ENCODE measurements around the gene PAGE5. TPM values are rescaled to one million over a fixed set of nuclear protein-coding genes. Genes with fewer than 3 reads are reported as not detected.

The PAGE5 gene, protein sequence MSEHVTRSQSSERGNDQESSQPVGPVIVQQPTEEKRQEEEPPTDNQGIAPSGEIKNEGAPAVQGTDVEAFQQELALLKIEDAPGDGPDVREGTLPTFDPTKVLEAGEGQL
- polyA plus RNA-seq (2013, experiment 1 of 2; ENCODE audit: insufficient read length): not detected
- polyA plus RNA-seq (2013, experiment 2 of 2; ENCODE audit: insufficient read length): not detected

DNA sequence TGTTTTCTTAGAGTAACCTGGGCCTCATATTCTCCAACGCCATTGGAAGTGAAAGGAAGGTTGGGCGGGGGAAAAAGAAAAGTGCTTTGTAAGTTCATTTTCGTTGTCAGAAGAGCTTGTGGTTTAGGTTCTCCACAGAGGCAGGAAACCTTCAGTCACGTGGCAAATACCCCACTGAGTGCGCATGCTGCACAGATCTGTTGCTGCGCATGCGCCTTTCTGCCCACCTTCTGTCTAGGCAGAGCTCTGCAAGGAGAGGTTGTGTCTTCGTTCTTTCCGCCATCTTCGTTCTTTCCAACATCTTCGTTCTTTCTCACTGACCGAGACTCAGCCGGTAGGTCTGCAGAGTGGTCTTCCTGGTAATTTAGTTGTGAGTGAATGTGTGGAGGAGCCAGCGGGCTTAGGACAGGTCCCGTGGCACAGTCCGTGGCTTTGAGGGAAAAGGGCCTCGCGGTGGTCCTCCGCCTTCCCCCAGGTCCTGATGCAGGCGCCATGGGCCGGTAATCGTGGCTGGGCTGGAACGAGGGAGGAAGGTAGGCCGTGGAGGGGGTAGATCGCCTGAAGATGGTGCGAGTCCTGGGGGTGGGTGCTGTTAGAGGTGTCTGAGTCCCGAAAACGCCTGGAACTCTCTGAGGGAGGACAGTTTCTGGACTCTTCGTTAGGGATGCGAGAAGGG is at the start of gene PAGE5:
Gene PAGE5, plus strand, starts transcription at position 228 of the 676 bp plus-strand sequence. CDS start 1,037 bp downstream, outside the sequence.
- no peak for DNase-seq

DNA sequence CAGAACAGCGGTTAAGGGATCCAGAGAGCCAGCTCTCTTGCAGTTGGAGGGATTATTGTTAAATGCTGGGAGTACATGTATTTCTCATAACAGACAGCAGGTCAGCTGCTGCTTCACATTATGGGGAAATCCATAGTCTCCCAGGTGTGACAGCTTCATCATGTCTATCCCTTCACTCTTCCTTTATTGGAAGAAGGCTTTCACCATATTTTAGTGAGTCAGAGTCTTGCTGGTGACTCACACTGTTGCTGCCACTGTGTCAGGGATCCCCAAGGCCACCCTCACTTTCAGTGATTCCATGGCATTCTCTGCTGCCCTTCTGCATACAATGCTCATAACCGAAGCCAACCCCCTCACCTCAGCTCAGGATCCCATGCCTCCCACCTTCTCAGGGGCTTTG is 32.9 kb upstream of the PAGE5 start:
- no peak for DNase-seq

DNA sequence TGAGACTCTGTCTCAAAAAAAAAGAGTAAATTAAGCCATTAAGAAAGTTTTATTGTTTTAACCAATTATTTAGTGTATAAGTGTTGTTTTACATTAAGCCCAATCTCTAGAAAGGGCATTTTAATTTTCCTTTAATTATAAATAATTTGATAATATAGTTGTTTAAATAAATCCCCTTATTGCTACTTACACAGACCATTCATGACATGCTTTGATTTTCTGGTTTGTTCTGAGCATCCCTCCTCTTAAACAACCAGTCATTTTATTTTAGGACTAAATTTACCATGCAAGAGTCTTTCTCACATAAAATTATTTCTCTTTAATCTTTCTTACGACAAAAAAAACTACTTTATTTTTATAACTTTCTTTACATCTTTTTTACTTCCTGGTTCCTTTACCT is 23.5 kb upstream of the PAGE5 start:
- DNase-seq: no peak

DNA sequence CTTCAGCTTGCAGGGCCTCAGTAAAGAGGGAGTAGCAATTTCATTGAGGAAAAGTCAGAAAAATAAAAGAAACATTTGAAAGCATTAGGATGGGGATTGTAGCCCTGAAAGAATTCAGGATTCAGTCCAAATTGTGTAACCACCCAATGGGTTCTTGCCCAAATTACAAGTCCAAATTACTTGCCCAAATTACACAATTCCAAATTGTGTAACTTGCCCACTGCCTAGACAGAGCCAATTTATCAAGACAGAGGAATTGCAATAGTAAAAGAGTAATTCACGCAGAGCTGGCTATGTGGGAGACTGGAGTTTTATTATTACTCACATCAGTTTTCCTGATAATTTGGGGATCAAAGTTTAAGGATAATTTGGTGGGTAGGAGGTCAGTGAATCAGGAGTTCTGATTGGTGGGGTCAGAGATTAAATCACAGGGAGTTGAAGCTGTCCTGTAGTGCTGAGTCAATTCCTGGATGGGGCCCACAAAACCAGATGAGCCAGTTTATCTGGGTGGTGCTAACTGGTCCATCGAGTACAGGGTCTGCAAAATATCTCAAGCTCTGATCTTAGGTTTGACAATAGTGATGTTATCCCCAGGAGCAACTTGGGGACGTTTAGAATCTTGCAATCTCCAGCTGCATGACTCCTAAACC is 18.1 kb upstream of the PAGE5 start:
- no peak for DNase-seq

DNA sequence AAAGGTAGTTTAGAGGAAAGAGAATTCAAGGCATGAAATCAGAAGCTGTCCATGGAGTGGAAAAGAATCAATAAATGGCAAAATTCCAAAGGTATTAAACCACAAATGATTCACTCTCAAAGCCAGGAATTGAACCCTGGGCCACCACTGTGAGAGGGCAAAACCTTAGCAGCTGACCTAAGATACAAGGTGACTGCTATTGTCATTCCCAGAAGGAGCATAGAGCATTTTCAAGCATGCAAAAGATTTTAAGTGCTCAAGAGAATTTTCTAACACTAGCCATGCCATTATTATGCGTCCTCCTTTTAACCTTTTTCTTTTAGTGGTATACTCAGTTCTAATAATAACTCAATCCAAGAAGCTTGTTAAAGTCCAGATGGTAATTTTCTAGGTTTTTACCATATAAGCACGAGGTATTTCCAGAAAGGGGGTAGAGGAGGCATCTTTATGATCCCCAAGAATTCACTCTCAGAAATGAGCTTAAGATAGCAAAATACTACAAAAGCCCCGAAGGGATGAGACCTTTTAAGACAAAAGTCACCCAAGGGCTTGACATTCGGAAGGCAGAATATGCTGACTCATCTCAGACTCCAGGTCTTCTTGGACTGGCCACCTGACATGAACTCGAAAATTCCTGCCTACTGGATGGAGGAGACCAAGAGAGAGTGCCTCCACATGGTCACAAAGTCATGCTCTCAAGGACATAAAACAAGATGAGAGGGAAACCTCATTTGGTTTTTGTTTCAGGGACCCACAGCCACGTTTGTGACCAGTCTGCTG is 13.8 kb upstream of the PAGE5 start:
- no peak for DNase-seq

DNA sequence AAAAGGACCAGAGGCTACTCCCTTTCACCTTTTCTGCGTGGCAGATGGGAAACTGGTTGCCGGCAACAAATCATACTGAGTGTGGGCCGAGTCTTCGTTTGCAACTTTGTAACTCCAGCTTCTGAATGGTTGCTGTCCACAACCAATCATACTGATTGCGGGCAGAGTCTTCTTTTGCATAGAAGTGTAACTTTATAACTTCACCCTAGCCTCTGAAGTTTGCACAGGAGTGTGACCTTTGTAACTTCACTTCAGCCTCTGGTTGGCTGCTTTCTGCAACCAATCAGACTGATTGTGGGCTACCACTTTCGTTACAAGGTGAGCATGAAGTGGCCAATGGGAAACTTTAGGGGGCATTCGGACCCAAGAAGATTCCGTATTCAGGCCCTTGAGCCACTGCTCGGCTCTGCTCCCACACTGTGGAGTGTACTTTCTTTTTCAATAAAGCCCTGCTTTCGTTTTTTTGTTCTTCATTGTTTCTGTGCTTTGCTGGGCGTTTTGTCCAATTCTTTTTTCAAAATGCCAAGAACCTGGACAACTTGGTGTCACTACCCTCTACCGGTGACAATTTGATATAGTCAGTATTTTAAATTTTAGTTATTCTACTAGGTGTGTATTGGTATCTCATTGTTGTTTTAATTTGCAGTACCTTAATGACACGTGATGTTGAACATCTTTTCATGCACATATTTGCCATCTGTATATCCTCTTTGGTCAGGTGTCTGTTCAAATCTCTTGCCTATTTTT is 9.0 kb upstream of the PAGE5 start:
- DNase-seq: no peak

DNA sequence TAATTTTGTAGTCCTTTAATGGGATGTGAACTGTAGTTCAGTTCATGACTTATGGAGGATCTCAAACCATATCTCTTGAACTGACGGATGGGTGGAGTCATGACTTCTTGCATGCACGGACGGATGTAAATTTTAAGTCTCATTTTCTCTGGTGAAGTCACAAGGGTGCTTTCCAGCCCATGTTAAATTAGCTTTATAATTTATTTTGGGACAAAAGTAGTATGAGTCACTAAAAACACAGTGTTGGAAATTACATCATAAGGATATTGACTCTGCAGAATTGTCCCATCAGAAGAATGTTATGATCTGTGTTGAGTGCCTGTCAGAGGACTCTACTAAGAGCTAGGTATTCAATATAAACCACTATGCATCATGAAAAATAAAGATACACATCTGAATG is 6.8 kb upstream of the PAGE5 start:
- DNase-seq: no peak

DNA sequence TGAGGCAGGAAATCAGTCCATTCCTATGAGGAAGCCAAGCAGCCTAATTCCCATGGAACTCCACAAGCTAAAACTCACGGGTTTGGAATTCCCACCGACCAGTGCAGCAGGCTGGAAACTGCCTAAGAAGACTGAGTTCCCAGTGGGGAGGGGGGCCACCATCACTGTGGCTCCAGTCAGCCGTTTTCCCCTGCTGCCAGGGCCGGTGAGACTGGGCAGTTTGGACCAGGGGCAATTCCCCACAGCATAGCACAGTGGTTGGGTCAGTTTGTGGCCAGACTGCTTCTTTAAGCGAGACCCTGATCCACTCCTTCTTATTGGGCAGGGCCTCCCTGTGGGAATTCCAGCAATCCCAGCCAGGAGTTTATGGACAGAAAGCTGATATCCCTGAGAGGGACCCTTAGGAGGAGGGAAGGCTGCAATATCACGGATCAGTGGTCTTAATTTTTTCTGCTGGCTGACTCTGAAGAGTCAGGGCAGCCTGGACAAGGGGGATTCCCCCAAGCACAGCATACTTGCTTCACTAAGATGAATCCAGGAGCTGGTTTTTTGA is 20.7 kb downstream of the PAGE5 start:
- DNase-seq: no peak

DNA sequence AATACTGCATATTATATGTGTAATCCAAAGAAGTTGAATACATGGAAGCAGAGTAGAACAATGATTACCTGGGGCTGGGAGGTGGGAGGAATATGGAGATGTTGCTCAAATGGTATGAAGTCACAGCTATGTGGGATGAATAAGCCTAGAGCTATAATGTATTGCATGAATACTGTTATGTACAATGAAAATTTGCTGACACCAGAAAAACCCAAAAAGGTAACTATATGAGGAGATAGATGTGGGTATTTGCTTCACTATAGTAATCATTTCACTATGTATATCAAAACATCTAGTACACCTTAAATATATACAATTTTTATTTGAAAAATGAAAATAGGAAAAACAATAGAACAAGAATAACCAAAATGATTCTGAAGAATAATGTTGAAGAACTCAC is 33.4 kb downstream of the PAGE5 start:
- no peak for DNase-seq

DNA sequence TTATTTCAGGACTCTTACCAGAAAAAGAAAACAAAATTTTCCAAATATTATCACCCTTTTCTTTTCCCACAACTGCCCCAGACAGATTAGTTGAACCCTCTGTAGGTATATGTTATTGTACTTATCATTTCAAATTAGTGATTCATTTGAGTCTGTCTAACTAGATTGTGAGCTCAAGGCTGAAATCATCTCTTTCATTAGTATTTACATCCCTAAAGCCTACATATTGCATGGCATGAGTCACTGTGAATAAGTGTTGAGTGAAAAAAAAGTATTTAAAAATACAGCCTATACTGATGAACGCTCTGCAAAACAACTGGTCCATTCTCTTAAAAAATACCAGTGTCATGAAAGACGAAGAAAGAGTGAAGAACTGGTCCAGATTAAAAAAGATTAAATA is 40.7 kb downstream of the PAGE5 start:
- no peak for DNase-seq

DNA sequence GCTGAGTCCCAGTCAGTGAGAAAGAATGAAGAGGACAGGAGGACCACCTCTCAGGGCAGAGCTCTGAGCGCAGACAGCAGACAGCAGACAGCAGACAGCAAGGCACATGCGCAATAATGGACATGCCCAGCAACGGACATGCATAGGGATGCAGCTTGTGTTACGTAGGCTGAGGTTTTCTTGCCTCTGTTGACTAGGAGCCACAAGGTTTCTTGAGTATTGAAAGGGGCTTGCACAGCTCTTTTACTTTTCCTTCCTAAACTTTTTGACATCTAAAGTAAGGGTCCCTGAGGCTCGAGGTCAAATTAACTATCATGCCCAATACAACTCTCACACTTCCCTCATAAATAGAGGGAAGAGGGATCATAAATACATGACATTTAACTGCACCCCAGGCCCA is 44.7 kb downstream of the PAGE5 start, which contains the start of gene PAGE3:
Gene PAGE3, minus strand, starts transcription at position 101 of the 400 bp plus-strand sequence. CDS start 1,013 bp downstream, outside the sequence.
- no peak for DNase-seq

Measured in fibroblast of skin of back (primary cell).